B cell (primary cell): ENCODE measurements around the gene SLC35A2. TPM values are rescaled to one million over a fixed set of nuclear protein-coding genes. Genes with fewer than 3 reads are reported as not detected.

Source experiments
- ATAC-seq: fragments of 200-7000 bp; cut with Tn5 transposase; one replicate; pipeline ENCODE4 v1.10.0; 2021; ENCODE audit warnings: low read depth, mild to moderate bottlenecking, moderate number of reproducible peaks, moderate library complexity
- CTCF ChIA-PET: fragments of 350-600 bp; sonication (Branson Sonifier 250); formaldehyde crosslinking; loops from one replicate; lab custom pipeline; 2021; ENCODE audit warnings: antibody characterized with exemption, inconsistent platforms; lab: Charles Lee
- POLR2A ChIA-PET: fragments of 350-600 bp; sonication (Branson Sonifier 250); formaldehyde crosslinking; loops from one replicate; lab custom pipeline; 2021; ENCODE audit warnings: antibody characterized with exemption; lab: Charles Lee
- DNase-seq: peaks from one replicate; pipeline ENCODE4 v3.0.0; 2013
- H2AFZ ChIP-seq: 2 replicates; pipeline ENCODE4 v1.6.1; 2012; ENCODE audit warnings: mild to moderate bottlenecking, low read depth, low read length; ENCODE audit not compliant: insufficient read depth, poor library complexity, severe bottlenecking
- H3K27ac ChIP-seq, 2 donors: 1 replicate in 1 of 2; 2 replicates in 1 of 2; pipeline ENCODE4 v1.5.1; 2012 to 2013; ENCODE audit warnings: low read length in 2 of 2, mild to moderate bottlenecking in 2 of 2, moderate library complexity in 1 of 2
- H3K27me3 ChIP-seq, 4 experiments: fragments of 200-600 bp in 1 of 4; sonication (generic) in 1 of 4; replicated peaks in 1 of 4; 1 replicate in 2 of 4; 2 replicates in 2 of 4; pipeline versions ENCODE4 v1.6.1 to v1.7.0; 2013 to 2016; ENCODE audit warnings: low read length in 3 of 4, mild to moderate bottlenecking in 2 of 4, mixed read lengths in 1 of 4, moderate library complexity in 1 of 4; ENCODE audit not compliant: insufficient read depth in 4 of 4, control insufficient read depth in 3 of 4; ENCODE audit errors: control extremely low read depth in 1 of 4
- H3K36me3 ChIP-seq, 2 experiments: replicated peaks in 1 of 2; 1 replicate in 1 of 2; 2 replicates in 1 of 2; pipeline versions ENCODE4 v1.6.1 to v1.7.1; 2013; ENCODE audit warnings: low read length in 1 of 2; ENCODE audit not compliant: insufficient read depth in 2 of 2, control insufficient read depth in 1 of 2; ENCODE audit errors: control extremely low read depth in 1 of 2, extremely low read depth in 1 of 2
- H3K4me1 ChIP-seq, 2 donors: fragments of 200-600 bp in 1 of 2; sonication (generic) in 1 of 2; 1 replicate in 1 of 2; 2 replicates in 1 of 2; pipeline versions ENCODE4 v1.5.1 to v1.6.1; 2013 to 2017; ENCODE audit warnings: low read length in 2 of 2; ENCODE audit not compliant: control insufficient read depth in 2 of 2, insufficient read depth in 2 of 2
- H3K4me2 ChIP-seq: replicated peaks from 2 replicates; pipeline ENCODE3; 2012; ENCODE audit warnings: mild to moderate bottlenecking, low read depth, low read length; ENCODE audit not compliant: poor library complexity, severe bottlenecking
- H3K4me3 ChIP-seq, 5 experiments: fragments of 200-600 bp in 1 of 5; sonication (generic) in 1 of 5; 1 replicate in 3 of 5; 2 replicates in 2 of 5; pipeline versions ENCODE4 v1.5.1 to v1.7.0; 2011 to 2016; ENCODE audit warnings: low read length in 4 of 5, mild to moderate bottlenecking in 4 of 5, low read depth in 2 of 5, control low read depth in 1 of 5, moderate library complexity in 1 of 5; ENCODE audit not compliant: insufficient read depth in 1 of 5; ENCODE audit errors: control extremely low read depth in 1 of 5, extremely low read depth in 1 of 5
- H3K79me2 ChIP-seq: fragments of 200-600 bp; sonication (generic); one replicate; pipeline ENCODE4 v1.6.0; 2016; ENCODE audit warnings: low read length; ENCODE audit not compliant: control insufficient read depth, insufficient read depth
- H3K9ac ChIP-seq: fragments of 200-600 bp; sonication (generic); 2 replicates; pipeline ENCODE4 v1.6.1; 2017; ENCODE audit warnings: mild to moderate bottlenecking, low read length, moderate library complexity
- H3K9me3 ChIP-seq, 3 donors: one replicate each; pipeline versions ENCODE4 v1.6.1 to v1.7.1; 2013; ENCODE audit warnings: low read length in 2 of 3; ENCODE audit not compliant: control insufficient read depth in 2 of 3, insufficient read depth in 1 of 3; ENCODE audit errors: control extremely low read depth in 1 of 3
- H4K20me1 ChIP-seq: 2 replicates; pipeline ENCODE4 v1.6.0; 2012; ENCODE audit warnings: mild to moderate bottlenecking, low read length; ENCODE audit not compliant: insufficient read depth, control insufficient read depth, poor library complexity, severe bottlenecking
- H3K27ac Mint-ChIP-seq: one replicate; pipeline ENCODE4 v1.8.0; 2021; ENCODE audit warnings: mixed read lengths
- H3K27me3 Mint-ChIP-seq: one replicate; pipeline ENCODE4 v1.8.0; 2021; ENCODE audit warnings: mixed read lengths
- H3K4me1 Mint-ChIP-seq: one replicate; pipeline ENCODE4 v1.8.0; 2021; ENCODE audit warnings: mixed read lengths
- H3K4me3 Mint-ChIP-seq: one replicate; pipeline ENCODE4 v1.8.0; 2021; ENCODE audit warnings: mixed read lengths
- H3K9me3 Mint-ChIP-seq: one replicate; pipeline ENCODE4 v1.8.0; 2022; ENCODE audit warnings: mixed read lengths; ENCODE audit not compliant: insufficient read depth
- EZH2 ChIP-seq: IDR thresholded peaks from 2 replicates; pipeline ENCODE4 v1.6.1; 2012; ENCODE audit warnings: borderline replicate concordance, low read depth, mild to moderate bottlenecking, moderate library complexity, low read length; ENCODE audit not compliant: insufficient read depth, poor library complexity, severe bottlenecking
- WGBS: methylation state at CpG from one replicate; pipeline ENCODE4 v1.1.5; 2013; ENCODE audit warnings: missing lambda C conversion rate; ENCODE audit not compliant: insufficient coverage; 5-methylcytosine and 5-hydroxymethylcytosine counted together
- intact Hi-C: fragments of 100-400 bp; cut with micrococcal nuclease; formaldehyde crosslinking; loops from one replicate; pipeline ENCODE4 v1.10.0; 2022
- polyA plus RNA-seq: library from polyadenylated mRNA; depleted of rRNA; stranded (reverse); fragments of >200 nt; gene quantifications from 2 replicates; pipeline ENCODE4 v1.2.3, GENCODE V29; 2012
- total RNA-seq, 2 donors: library from RNA; stranded (reverse); fragments of 120-200 nt in 1 of 2; gene quantifications; 1 replicate in 1 of 2; 2 replicates in 1 of 2; pipeline versions ENCODE4 v1.2.3 to v1.2.4, GENCODE V29; 2013 to 2022
- TF ChIP-seq, protein P1 (sequence below): fragments of 200-600 bp; IDR thresholded peaks from one replicate; pipeline ENCODE4 v1.8.0; 2022; ENCODE audit warnings: antibody characterized with exemption, mild to moderate bottlenecking

Gene SLC35A2
- total and polyA plus RNA-seq, 2 donors (not counting 1 experiment from before 2014, with no cell fraction given) = 19.1 to 22.0 TPM

DNA sequence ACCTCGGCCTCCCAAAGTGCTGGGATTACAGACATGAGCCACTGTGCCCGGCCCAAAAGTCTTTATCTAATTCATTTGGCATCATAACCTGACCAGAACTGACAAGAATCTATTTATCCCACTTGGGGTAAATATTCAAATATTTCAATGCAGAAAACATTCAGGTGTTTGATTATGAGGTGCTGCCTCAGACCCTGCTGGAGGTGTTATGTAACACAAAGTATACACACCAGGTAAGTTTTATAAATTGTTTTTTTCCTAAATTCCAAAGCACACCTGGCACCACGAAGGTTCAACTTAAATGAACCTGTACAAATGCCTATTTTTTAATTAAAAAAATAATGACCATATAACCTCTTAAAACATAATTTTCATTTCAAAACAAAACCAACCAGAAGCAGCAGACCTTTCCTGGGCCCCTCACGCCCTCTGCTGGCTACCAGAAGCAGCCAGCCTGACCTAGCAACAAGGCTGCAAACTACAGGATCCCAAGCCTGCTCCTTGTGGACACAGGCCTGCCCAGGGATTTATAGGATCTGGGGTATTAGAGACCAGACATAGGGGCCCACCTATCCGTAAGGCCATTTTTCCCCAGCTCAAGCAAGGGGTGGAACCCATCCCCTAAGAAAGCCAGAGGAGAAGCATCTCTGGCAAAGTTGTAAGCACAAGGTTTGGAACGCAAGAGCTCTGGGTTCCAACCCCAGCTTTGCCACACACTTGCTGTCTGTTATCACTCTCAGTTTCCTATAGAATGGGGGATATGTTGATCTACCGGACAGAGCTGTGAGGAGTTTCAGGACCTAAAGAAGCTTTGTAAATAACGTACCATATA, 34.3 kb upstream of the SLC35A2 start:
- peaks cover 43% of the 10 kb centered on the region for H3K4me1 Mint-ChIP-seq
- H2AFZ ChIP-seq = no peak overlapping the region
- H3K4me3 Mint-ChIP-seq = no peak overlapping the region
- intact Hi-C loops = loop anchor here (1.0 kb wide), 2 partner anchors 28 to 297 kb away; no protein-coding TSS in a partner anchor
- TF ChIP-seq EZH2 = no peak
- TF ChIP-seq, protein P1, sequence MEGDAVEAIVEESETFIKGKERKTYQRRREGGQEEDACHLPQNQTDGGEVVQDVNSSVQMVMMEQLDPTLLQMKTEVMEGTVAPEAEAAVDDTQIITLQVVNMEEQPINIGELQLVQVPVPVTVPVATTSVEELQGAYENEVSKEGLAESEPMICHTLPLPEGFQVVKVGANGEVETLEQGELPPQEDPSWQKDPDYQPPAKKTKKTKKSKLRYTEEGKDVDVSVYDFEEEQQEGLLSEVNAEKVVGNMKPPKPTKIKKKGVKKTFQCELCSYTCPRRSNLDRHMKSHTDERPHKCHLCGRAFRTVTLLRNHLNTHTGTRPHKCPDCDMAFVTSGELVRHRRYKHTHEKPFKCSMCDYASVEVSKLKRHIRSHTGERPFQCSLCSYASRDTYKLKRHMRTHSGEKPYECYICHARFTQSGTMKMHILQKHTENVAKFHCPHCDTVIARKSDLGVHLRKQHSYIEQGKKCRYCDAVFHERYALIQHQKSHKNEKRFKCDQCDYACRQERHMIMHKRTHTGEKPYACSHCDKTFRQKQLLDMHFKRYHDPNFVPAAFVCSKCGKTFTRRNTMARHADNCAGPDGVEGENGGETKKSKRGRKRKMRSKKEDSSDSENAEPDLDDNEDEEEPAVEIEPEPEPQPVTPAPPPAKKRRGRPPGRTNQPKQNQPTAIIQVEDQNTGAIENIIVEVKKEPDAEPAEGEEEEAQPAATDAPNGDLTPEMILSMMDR = peak; percentile 83
- no peaks in the 10 kb centered on the region for H4K20me1 ChIP-seq
- H3K9me3 ChIP-seq = no peaks in the 10 kb centered on the region
- no peaks in the 10 kb centered on the region for H3K27me3 ChIP-seq
- H3K4me2 ChIP-seq = peak overlapping the region; percentile 22
- peaks cover 82% of the 10 kb centered on the region for H3K79me2 ChIP-seq
- DNase-seq (peak; percentile 65), ATAC-seq (peak; percentile 65)
- ChIA-PET POLR2A (interaction anchor here (0.7 kb wide), 1 partner anchor 98 kb away, joined by 6 read pairs; the partner anchor contains the start of gene TFE3), CTCF (interaction anchor here (0.6 to 4.5 kb wide), 15 partner anchors 9 to 734 kb away, joined by 3 to 33 read pairs (median 4); partner anchors contain the start of genes HDAC6, KCND1 and SLC35A2)
- no peak overlapping the region for H3K4me3 ChIP-seq
- no peak overlapping the region for H3K9ac ChIP-seq
- H3K36me3 ChIP-seq = peaks cover 0 to 16% of the 10 kb centered on the region in 2 experiments
- H3K27me3 Mint-ChIP-seq = no peaks in the 10 kb centered on the region
- no peaks in the 10 kb centered on the region for H3K9me3 Mint-ChIP-seq
- H3K27ac ChIP-seq = no peak overlapping the region
- no CpG with 5 or more reads among the region's 8 CpGs for WGBS
- H3K27ac Mint-ChIP-seq = peak overlapping the region; percentile 20
- peaks cover 23 to 39% of the 10 kb centered on the region in 2 donors for H3K4me1 ChIP-seq

DNA sequence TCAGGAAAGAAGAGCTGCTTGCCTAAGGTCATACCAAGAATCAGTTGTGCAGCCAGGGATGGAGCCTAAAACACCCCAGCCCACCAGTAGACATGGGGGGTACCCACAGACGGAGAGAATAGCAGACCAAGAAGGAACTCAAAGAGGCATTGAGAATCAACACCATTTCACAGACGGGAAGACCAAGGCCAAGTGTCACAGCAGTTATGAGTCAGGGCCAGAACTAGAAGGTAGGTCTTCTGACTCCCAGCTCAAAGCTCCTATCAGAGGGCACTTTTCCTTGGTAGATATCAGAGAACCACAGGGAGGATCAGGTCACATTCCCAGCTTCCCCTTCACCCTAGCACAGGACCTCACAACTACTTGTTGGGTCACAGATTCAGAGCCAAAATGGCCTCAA, 31.4 kb upstream of the SLC35A2 start:
- H3K4me2 ChIP-seq = no peak overlapping the region
- peaks cover 51 to 67% of the 10 kb centered on the region in 2 donors for H3K4me1 ChIP-seq
- Mint-ChIP-seq H3K27ac (peak overlapping the region; percentile 72), H3K4me3 (peak overlapping the region; percentile 34), H3K4me1 (peaks cover 66% of the 10 kb centered on the region), H3K9me3 (no peaks in the 10 kb centered on the region), H3K27me3 (no peaks in the 10 kb centered on the region)
- intact Hi-C loops = no loop called here
- no peak overlapping the region for H2AFZ ChIP-seq
- DNase-seq = no peak
- CTCF ChIA-PET = interaction anchor here (0.7 to 1.2 kb wide), 3 partner anchors 23 to 294 kb away, joined by 3 to 5 read pairs (median 3); partner anchors contain the start of gene HDAC6
- peaks cover 0 to 20% of the 10 kb centered on the region in 2 experiments for H3K36me3 ChIP-seq
- no peaks in the 10 kb centered on the region for H3K27me3 ChIP-seq
- POLR2A ChIA-PET = no interaction called here
- H3K27ac ChIP-seq = peak overlapping the region in 1 of 2 donors; percentile 43
- peaks cover 75% of the 10 kb centered on the region for H3K79me2 ChIP-seq
- no CpG with 5 or more reads among the region's 2 CpGs for WGBS
- H3K4me3 ChIP-seq = no peak overlapping the region
- no peak overlapping the region for H3K9ac ChIP-seq
- H3K9me3 ChIP-seq = no peaks in the 10 kb centered on the region
- TF ChIP-seq, protein P1 = no peak
- no peak for TF ChIP-seq EZH2
- no peaks in the 10 kb centered on the region for H4K20me1 ChIP-seq
- ATAC-seq = no peak
